ENCODE data around the gene NOL3.

DNA sequence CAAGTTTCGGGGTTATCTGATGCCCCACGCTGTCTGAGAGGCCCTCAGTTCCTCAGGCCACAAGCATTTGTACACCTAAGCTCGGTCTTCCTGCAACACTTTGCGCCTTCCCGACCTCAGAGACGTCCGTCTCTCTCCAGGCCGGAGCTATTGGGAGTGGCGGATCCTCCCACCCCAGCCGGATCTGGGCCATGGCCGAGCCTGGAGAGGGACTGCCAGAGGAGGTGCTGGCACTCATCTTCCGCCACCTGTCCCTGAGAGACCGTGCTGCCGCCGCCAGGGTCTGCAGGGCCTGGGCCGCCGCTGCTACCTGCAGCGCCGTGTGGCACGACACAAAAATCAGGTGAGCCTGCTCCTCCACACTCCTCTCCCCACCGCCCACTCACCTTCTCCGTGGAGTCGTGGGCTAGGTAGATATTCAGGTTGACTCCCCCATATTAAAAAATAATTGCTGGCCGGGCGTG, 8.7 kb upstream of the NOL3 start:
- TF ChIP-seq EP300 (IDR thresholded peaks at IDR 0.05; ENCODE audit: borderline replicate concordance in 1 of 2, low read depth in 1 of 2, low read length in 1 of 2) (no peak), EZH2phosphoT487 (IDR thresholded peaks at IDR 0.05; ENCODE audit: borderline replicate concordance, low read depth) (no peak), TCF12 (IDR thresholded peaks at IDR 0.05) (no peak), POLR2AphosphoS5 (IDR thresholded peaks at IDR 0.05; ENCODE audit: low read depth, low read length) (no peak), GABPA (IDR thresholded peaks at IDR 0.05; ENCODE audit: low read depth) (no peak), TEAD4 (IDR thresholded peaks at IDR 0.05; ENCODE audit: borderline replicate concordance, insufficient read depth) (no peak)
- TF ChIP-seq, protein P1, sequence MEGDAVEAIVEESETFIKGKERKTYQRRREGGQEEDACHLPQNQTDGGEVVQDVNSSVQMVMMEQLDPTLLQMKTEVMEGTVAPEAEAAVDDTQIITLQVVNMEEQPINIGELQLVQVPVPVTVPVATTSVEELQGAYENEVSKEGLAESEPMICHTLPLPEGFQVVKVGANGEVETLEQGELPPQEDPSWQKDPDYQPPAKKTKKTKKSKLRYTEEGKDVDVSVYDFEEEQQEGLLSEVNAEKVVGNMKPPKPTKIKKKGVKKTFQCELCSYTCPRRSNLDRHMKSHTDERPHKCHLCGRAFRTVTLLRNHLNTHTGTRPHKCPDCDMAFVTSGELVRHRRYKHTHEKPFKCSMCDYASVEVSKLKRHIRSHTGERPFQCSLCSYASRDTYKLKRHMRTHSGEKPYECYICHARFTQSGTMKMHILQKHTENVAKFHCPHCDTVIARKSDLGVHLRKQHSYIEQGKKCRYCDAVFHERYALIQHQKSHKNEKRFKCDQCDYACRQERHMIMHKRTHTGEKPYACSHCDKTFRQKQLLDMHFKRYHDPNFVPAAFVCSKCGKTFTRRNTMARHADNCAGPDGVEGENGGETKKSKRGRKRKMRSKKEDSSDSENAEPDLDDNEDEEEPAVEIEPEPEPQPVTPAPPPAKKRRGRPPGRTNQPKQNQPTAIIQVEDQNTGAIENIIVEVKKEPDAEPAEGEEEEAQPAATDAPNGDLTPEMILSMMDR (IDR thresholded peaks at IDR 0.05) = no peak
- TF ChIP-seq, protein P2, sequence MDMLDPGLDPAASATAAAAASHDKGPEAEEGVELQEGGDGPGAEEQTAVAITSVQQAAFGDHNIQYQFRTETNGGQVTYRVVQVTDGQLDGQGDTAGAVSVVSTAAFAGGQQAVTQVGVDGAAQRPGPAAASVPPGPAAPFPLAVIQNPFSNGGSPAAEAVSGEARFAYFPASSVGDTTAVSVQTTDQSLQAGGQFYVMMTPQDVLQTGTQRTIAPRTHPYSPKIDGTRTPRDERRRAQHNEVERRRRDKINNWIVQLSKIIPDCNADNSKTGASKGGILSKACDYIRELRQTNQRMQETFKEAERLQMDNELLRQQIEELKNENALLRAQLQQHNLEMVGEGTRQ (IDR thresholded peaks at IDR 0.05; ENCODE audit: borderline replicate concordance, low read depth, low read length) = no peak
- TF ChIP-seq, protein P3, sequence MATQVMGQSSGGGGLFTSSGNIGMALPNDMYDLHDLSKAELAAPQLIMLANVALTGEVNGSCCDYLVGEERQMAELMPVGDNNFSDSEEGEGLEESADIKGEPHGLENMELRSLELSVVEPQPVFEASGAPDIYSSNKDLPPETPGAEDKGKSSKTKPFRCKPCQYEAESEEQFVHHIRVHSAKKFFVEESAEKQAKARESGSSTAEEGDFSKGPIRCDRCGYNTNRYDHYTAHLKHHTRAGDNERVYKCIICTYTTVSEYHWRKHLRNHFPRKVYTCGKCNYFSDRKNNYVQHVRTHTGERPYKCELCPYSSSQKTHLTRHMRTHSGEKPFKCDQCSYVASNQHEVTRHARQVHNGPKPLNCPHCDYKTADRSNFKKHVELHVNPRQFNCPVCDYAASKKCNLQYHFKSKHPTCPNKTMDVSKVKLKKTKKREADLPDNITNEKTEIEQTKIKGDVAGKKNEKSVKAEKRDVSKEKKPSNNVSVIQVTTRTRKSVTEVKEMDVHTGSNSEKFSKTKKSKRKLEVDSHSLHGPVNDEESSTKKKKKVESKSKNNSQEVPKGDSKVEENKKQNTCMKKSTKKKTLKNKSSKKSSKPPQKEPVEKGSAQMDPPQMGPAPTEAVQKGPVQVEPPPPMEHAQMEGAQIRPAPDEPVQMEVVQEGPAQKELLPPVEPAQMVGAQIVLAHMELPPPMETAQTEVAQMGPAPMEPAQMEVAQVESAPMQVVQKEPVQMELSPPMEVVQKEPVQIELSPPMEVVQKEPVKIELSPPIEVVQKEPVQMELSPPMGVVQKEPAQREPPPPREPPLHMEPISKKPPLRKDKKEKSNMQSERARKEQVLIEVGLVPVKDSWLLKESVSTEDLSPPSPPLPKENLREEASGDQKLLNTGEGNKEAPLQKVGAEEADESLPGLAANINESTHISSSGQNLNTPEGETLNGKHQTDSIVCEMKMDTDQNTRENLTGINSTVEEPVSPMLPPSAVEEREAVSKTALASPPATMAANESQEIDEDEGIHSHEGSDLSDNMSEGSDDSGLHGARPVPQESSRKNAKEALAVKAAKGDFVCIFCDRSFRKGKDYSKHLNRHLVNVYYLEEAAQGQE (IDR thresholded peaks at IDR 0.05; ENCODE audit: low read depth, low read length) = no peak
